Loucy (cell line): ENCODE data around the gene PRDM2.

Experiments
- H2AFZ ChIP-seq: fragments of 200-600 bp; sonication (generic); 2 replicates; pipeline ENCODE4 v1.6.0; 2016; ENCODE audit warnings: antibody characterized with exemption, mild to moderate bottlenecking, low read length, moderate library complexity
- H3F3A ChIP-seq: fragments of 200-600 bp; 2 replicates; pipeline ENCODE4 v1.6.0; 2016; ENCODE audit warnings: antibody characterized with exemption, low read depth, mild to moderate bottlenecking
- H3K27me3 ChIP-seq: fragments of 200-600 bp; sonication (generic); 2 replicates; pipeline ENCODE4 v1.6.1; 2014; ENCODE audit warnings: low read length, mild to moderate bottlenecking; ENCODE audit not compliant: insufficient read depth, poor library complexity, severe bottlenecking
- H3K36me3 ChIP-seq: fragments of 200-600 bp; sonication (generic); 2 replicates; pipeline ENCODE4 v1.6.1; 2016; ENCODE audit warnings: low read length; ENCODE audit not compliant: insufficient read depth
- H3K4me1 ChIP-seq: fragments of 200-600 bp; sonication (generic); 2 replicates; pipeline ENCODE4 v1.5.1; 2014; ENCODE audit warnings: low read length, mild to moderate bottlenecking; ENCODE audit not compliant: insufficient read depth, poor library complexity, severe bottlenecking
- H3K4me2 ChIP-seq: fragments of 200-600 bp; sonication (generic); 2 replicates; pipeline ENCODE4 v1.6.0; 2014; ENCODE audit warnings: antibody characterized with exemption, low read length, low read depth, mild to moderate bottlenecking; ENCODE audit not compliant: poor library complexity, severe bottlenecking
- H3K4me3 ChIP-seq: fragments of 200-600 bp; sonication (generic); 2 replicates; pipeline ENCODE4 v1.5.1; 2014; ENCODE audit warnings: low read length, mild to moderate bottlenecking, mixed read lengths; ENCODE audit not compliant: poor library complexity, severe bottlenecking
- H3K79me2 ChIP-seq: fragments of 200-600 bp; sonication (generic); 2 replicates; pipeline ENCODE4 v1.6.1; 2014; ENCODE audit warnings: low read length; ENCODE audit not compliant: insufficient read depth
- H3K9ac ChIP-seq: fragments of 200-600 bp; sonication (generic); 2 replicates; pipeline ENCODE4 v1.6.0; 2014; ENCODE audit warnings: mild to moderate bottlenecking, low read depth, low read length, moderate library complexity; ENCODE audit not compliant: poor library complexity, severe bottlenecking
- H3K9me2 ChIP-seq: fragments of 200-600 bp; sonication (generic); replicated peaks from 2 replicates; pipeline ENCODE4 v1.6.1; 2016; ENCODE audit warnings: low read depth, low read length, mixed read lengths
- H3K9me3 ChIP-seq: fragments of 200-600 bp; sonication (generic); 2 replicates; pipeline ENCODE4 v1.6.1; 2014; ENCODE audit warnings: mild to moderate bottlenecking, antibody characterized with exemption, low read length, low read depth; ENCODE audit not compliant: insufficient read depth
- H4K20me1 ChIP-seq: fragments of 200-600 bp; sonication (generic); 2 replicates; pipeline ENCODE4 v1.6.0; 2014; ENCODE audit warnings: antibody characterized with exemption, low read length, mild to moderate bottlenecking; ENCODE audit not compliant: insufficient read depth, poor library complexity, severe bottlenecking
- CTCF ChIP-seq: fragments of 200-600 bp; sonication (generic); conservative IDR thresholded peaks from 2 replicates; pipeline ENCODE4 v1.5.1; 2014; ENCODE audit warnings: mild to moderate bottlenecking, antibody characterized with exemption, low read length
- EZH2phosphoT487 ChIP-seq: fragments of 200-600 bp; IDR thresholded peaks from 2 replicates; pipeline ENCODE4 v1.6.1; 2018; ENCODE audit warnings: antibody characterized with exemption, mild to moderate bottlenecking, moderate library complexity, borderline replicate concordance

Gene PRDM2

GRCh38 chr1:13759072-13759471 is 59.1 kb downstream of the PRDM2 start:
- H3K79me2 ChIP-seq: peaks cover 100% of the 10 kb centered on the region
- peak overlapping the region; percentile 31 for H3K4me3 ChIP-seq

GRCh38 chr1:13760340-13760739 is 60.4 kb downstream of the PRDM2 start:
- peak overlapping the region; percentile 12 for H3K4me2 ChIP-seq
- no peak for TF ChIP-seq EZH2phosphoT487
- no peak for TF ChIP-seq CTCF
- H2AFZ ChIP-seq: no peak overlapping the region
- H3K27me3 ChIP-seq: no peaks in the 10 kb centered on the region
- no peaks in the 10 kb centered on the region for H3K9me2 ChIP-seq
- H3K4me3 ChIP-seq: no peak overlapping the region
- peaks cover 98% of the 10 kb centered on the region for H4K20me1 ChIP-seq
- H3K79me2 ChIP-seq: peaks cover 100% of the 10 kb centered on the region
- H3K36me3 ChIP-seq: peaks cover 9% of the 10 kb centered on the region; the same call in 1 of the 2 replicates
- no peaks in the 10 kb centered on the region; the same call in 1 of the 2 replicates for H3F3A ChIP-seq
- H3K4me1 ChIP-seq: peaks cover 71% of the 10 kb centered on the region
- H3K9me3 ChIP-seq: no peaks in the 10 kb centered on the region
- H3K9ac ChIP-seq: no peak overlapping the region

More at GRCh38 chr1:13759072-13759471, 59.1 kb downstream of the PRDM2 start:
- Histone ChIP-seq H2AFZ (no peak overlapping the region), H3F3A (no peaks in the 10 kb centered on the region), H3K36me3 (peaks cover 9% of the 10 kb centered on the region; the same call in 1 of the 2 replicates), H3K4me1 (peaks cover 73% of the 10 kb centered on the region), H4K20me1 (peaks cover 98% of the 10 kb centered on the region), H3K27me3 (no peaks in the 10 kb centered on the region), H3K9ac (no peak overlapping the region), H3K4me2 (peak overlapping the region; percentile 36), H3K9me3 (no peaks in the 10 kb centered on the region), H3K9me2 (no peaks in the 10 kb centered on the region)
- peak; percentile 39 for TF ChIP-seq CTCF
- TF ChIP-seq EZH2phosphoT487: no peak

GRCh38 chr1:13760921-13761320 is 60.9 kb downstream of the PRDM2 start:
- TF ChIP-seq EZH2phosphoT487 (no peak), CTCF (peak; percentile 15; the same call in 1 of the 2 replicates)
- Histone ChIP-seq H3K9ac (no peak overlapping the region), H3K4me2 (no peak overlapping the region)

More at GRCh38 chr1:13760921-13761320, 60.9 kb downstream of the PRDM2 start:
- Histone ChIP-seq H3K36me3 (peaks cover 9% of the 10 kb centered on the region; the same call in 1 of the 2 replicates), H3K9me3 (no peaks in the 10 kb centered on the region), H3K9me2 (no peaks in the 10 kb centered on the region), H3K4me1 (peaks cover 69% of the 10 kb centered on the region), H3K4me3 (no peak overlapping the region), H3K79me2 (peaks cover 100% of the 10 kb centered on the region), H4K20me1 (peaks cover 99% of the 10 kb centered on the region), H2AFZ (no peak overlapping the region), H3F3A (no peaks in the 10 kb centered on the region; the same call in 1 of the 2 replicates), H3K27me3 (no peaks in the 10 kb centered on the region)
